ENCODE data around the gene CHRNA9.

- TF ChIP-seq EGR1 (IDR thresholded peaks at IDR 0.05) (no peak), TCF12 (IDR thresholded peaks at IDR 0.05; ENCODE audit: low read depth) (no peak), MAX (IDR thresholded peaks at IDR 0.05) (no peak), NFIC (IDR thresholded peaks at IDR 0.05) (no peak), REST (IDR thresholded peaks at IDR 0.05; ENCODE audit: low read depth) (no peak), TEAD4 (IDR thresholded peaks at IDR 0.05) (no peak), RAD21 (IDR thresholded peaks at IDR 0.05; ENCODE audit: low read depth) (no peak), EP300 (IDR thresholded peaks at IDR 0.05; ENCODE audit: borderline replicate concordance) (no peak), ZBTB7A (IDR thresholded peaks at IDR 0.05; ENCODE audit: low read depth) (no peak), FOXM1 (IDR thresholded peaks at IDR 0.05; ENCODE audit: borderline replicate concordance, low read depth) (no peak)
Measured at GRCh38 chr4:40399578-40399977, 64.4 kb downstream of the CHRNA9 start.

All from Ishikawa (cell line).